ENCODE data around the gene PTCHD4. TPM values are rescaled to one million over a fixed set of nuclear protein-coding genes. Genes with fewer than 3 reads are reported as not detected.
"Not testable (repeated sequence)": the region's sequence is repeated elsewhere in the genome, so short reads cannot be mapped to it uniquely, and the experiment has no call there.

Gene PTCHD4
- total and polyA plus RNA-seq, 2 of the 13 experiments (the other 11 are each of a cell fraction or from before 2014, with no cell fraction given), result 28.4 to 32.9 TPM

GRCh38 chr6:48102476-48103195 lies 8.4 kb downstream of the PTCHD4 start (continued):
- TF ChIP-seq ZNF646 (CRISPR knock-in tag; IDR thresholded peaks at IDR 0.05) (peak; percentile 47; the same call in 1 of the 2 replicates), ZNF431 (CRISPR knock-in tag; IDR thresholded peaks at IDR 0.05; ENCODE audit: borderline replicate concordance, low read depth) (peak; percentile 96), NR2C2 (CRISPR knock-in tag; IDR thresholded peaks at IDR 0.05; ENCODE audit: borderline replicate concordance) (peak; percentile 43; the same call in 1 of the 2 replicates), KMT2A (CRISPR knock-in tag; IDR thresholded peaks at IDR 0.05) (peak; percentile 81; the same call in 1 of the 2 replicates), TCF12 (CRISPR knock-in tag; IDR thresholded peaks at IDR 0.05) (peak; percentile 38; the same call in 1 of the 2 replicates), MIER2 (CRISPR knock-in tag; IDR thresholded peaks at IDR 0.05) (peak; percentile 47; the same call in 1 of the 2 replicates), ZGPAT (CRISPR knock-in tag; IDR thresholded peaks at IDR 0.05) (peak; percentile 93), HNF4G (IDR thresholded peaks at IDR 0.05; ENCODE audit: borderline replicate concordance, low read depth, low read length) (0 out of 2 replicates have a peak, but pooled peaks have one; percentile 4), ZBED4 (CRISPR knock-in tag; IDR thresholded peaks at IDR 0.05; ENCODE audit: borderline replicate concordance) (peak; percentile 63; the same call in 1 of the 2 replicates), ARNT2 (CRISPR knock-in tag; IDR thresholded peaks at IDR 0.05; ENCODE audit: low read depth) (peak; percentile 67; the same call in 1 of the 2 replicates), FOXK2 (IDR thresholded peaks at IDR 0.05) (peak; percentile 37; the same call in 1 of the 2 replicates), POGK (CRISPR knock-in tag; conservative IDR thresholded peaks at IDR 0.05) (peak; percentile 62; the same call in 1 of the 2 replicates), PHF21A (CRISPR knock-in tag; IDR thresholded peaks at IDR 0.05) (peak; percentile 66)
- not testable (repeated sequence) for TF ChIP-seq TCF12 (IDR thresholded peaks at IDR 0.05); HNF4G (CRISPR knock-in tag; IDR thresholded peaks at IDR 0.05; ENCODE audit: borderline replicate concordance, low read depth)

Data from HepG2 (cell line).